Effector CD8-positive, alpha-beta T cell (primary cell): ENCODE measurements around the gene AQP6.
"Not testable (repeated sequence)": the region's sequence is repeated elsewhere in the genome, so short reads cannot be mapped to it uniquely, and the experiment has no call there.

Experiments used
- DNase-seq: peaks from one replicate; lab custom pipeline; 2025; lab: John Stamatoyannopoulos, UW

AQP6 gene

DNA sequence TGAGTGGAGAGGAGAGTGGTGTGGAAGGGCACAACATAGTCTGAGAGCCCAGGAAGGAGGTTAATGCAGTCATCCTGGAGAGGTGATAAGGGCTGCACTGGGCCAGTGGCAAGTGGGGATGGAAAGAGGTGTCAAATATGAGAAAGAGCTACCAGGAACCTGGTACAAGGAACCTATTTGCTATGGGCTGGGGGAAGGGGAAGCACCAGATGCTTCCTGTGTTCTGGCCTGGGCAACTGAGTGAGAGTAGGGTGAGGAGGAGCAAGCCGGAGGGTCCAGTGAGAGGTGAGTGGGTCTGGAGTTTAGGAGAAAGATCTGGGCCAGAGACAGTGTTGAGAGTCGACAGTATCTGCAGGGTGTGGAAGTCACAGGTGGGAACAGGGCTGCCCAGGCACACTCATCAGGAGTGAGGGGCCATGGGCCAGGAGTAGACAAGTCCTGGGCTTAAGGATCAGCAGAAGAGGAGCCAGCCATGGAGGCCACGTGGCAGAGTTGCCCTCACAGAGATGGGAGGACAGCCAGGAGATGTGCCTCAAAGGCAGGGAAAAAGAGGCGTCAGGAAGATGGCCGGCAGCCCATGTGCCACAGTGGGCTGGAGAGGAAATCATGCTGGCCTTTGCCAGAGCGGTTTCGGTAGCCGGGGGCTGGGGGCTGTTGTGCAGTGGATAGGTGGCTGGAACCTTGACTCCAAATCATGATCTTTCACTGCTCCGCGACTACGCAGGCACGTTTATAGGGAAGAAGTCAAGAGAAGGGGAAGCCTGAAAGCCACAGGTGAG, 2.9 kb upstream of the AQP6 start:
- DNase-seq, result no peak

DNA sequence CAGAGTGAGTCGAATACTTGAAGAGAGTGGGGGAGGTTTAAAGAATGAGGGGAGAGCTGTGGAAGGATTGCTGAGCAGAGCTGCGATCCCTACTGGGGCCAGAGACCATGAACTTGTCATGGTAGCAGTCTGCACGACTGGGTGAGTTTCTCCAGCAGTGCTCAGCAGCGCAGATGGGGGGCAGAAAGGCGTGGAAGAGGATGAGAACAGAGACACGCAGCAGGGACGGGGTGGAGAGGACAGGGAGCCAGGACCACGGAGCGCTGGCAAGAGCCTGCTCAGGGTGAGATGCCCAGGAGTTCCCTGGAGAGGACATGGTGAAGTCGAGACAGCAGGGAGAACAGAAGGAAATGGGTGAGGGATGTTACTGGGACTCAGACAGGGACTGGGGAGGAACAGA, 2.1 kb upstream of the AQP6 start:
- no peak for DNase-seq

DNA sequence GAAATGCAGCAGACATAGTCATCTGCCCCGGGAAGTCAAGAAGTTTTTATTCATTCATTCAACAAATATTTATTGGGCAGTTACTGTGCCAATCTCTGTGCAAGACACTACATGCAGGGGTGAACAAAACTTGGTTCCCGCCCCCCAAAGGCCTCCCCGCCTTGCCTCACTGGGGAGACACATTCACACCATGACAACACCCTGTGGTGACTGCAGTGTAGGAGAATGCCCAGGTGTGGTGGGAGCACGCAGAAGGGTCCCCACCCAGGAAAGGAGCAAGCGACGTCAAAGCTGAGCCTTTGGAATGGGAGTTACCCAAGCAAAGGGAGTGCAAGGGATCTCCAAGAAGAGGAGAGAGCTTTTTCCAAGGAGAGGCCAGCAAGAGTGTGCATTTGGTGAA, 1.6 kb upstream of the AQP6 start:
- no peak for DNase-seq

DNA sequence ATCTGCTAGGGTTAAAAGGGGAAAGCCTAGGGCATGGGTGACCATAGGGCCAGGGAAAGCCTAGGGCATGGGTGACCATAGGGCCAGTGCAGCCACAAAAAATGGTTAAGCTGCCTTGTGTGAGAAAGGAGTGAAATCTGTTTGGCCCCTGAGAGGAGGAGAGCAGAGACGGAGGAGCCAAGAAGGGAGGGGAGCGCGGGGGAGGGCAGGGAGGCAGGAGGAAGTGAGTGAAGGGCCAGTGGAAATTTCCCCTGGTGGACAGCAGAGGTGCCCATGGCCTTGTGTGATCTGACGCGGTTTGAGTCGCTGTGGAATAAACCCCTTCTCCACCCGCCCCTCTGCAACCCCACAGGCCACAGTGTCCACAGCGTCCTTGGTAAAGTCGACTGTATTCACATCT, 618 bp upstream of the AQP6 start:
- no peak for DNase-seq

DNA sequence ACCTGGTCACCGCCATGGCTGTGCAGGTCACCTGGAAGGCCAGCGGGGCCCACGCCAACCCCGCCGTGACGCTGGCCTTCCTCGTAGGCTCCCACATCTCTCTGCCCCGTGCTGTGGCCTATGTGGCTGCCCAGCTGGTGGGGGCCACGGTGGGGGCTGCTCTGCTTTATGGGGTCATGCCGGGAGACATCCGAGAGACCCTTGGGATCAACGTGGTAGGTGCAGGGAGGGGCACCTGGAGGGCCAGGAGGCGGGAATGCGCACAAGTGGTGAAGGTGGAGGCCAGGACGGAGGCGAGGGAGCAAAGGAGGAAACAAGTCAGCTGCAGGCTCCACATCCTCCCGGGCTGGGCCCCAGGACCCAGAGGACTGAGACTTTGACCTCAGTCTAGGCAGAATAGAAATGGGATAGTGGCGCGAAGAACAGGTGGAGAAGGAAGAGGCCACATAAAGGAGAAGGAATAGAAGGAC, 649 bp downstream of the AQP6 start:
- no peak for DNase-seq

DNA sequence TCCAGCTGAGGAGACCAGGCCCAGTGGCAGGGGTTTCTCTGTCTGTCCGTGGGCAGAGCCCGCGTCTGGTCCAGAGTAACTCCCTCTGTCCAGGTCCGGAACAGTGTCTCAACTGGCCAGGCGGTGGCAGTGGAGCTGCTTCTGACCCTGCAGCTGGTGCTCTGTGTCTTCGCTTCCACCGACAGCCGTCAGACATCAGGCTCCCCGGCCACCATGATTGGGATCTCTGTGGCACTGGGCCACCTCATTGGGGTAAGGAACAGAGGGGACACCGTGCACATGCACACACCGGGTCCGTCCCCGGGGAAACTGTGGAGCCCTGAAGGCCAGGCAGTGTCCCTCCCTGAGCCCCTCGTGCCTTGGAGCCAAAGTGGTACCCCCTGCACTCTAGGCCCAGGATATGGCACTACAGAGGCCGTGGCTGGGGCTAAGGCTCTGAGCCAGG, 1.5 kb downstream of the AQP6 start:
- DNase-seq, result no peak

DNA sequence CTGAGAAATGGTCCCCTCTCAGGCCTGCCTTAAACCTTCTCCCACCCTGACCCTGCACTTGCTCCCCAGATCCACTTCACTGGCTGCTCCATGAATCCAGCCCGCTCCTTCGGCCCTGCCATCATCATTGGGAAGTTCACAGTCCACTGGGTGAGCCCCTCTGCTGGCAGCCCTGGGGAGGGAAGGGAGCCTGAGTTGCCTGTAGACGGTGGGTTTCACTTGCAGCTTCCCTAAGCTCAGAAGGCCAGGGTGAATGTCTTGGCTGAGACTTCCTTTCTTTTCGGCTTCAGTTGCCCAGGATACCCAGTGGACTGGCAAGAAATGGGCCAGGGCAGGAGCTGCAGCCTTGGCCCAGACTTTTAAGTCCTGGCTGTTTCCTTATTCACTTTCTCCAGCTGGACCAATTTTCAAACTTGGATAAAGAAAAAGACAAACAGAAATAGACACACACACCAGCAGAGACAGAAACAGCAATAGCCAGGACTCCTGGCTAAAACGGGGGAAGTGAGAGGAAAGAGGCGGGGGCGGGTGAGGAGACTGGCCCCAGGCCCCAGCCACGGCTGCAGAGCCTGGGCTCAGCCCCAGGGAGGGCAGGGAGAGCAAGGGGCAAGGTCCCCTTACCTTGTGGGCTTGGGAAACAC, 2.0 kb downstream of the AQP6 start:
- DNase-seq, result no peak

DNA sequence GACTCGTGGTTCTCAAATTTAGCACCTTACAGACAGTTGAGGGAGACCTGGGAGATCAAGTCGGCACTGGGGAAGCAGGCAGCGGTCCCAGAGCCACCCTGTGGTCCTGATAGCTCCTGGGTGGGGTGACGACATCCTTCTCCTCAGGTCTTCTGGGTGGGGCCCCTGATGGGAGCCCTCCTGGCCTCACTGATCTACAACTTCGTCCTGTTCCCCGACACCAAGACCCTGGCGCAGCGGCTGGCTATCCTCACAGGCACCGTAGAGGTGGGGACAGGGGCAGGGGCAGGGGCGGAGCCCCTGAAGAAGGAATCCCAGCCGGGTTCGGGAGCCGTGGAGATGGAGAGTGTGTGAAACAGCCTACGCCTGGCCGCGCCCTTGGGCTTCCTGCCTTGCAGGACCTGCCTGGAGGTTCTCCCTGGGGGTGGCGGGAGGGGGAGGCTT, 2.6 kb downstream of the AQP6 start:
- no peak for DNase-seq

DNA sequence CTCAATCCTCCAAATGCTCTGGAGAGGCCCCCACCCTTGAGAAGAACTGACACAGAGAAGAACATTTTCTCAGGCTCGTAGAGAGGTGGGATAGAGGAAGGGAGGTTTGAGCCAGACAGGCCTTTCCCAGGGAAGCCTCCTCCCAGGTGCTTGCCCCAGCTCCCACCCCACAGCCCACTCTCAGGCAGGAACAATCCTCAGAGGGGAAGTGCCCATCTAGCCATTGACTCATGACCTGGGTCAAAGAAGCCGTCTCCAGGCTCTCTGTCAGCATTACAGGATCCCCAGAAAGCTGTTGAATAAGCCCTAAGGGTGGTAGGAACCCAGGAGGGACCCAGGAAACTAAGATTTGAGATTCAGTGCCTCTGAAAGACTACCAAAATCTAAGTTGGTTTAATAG, 3.8 kb downstream of the AQP6 start:
- DNase-seq, result no peak

DNA sequence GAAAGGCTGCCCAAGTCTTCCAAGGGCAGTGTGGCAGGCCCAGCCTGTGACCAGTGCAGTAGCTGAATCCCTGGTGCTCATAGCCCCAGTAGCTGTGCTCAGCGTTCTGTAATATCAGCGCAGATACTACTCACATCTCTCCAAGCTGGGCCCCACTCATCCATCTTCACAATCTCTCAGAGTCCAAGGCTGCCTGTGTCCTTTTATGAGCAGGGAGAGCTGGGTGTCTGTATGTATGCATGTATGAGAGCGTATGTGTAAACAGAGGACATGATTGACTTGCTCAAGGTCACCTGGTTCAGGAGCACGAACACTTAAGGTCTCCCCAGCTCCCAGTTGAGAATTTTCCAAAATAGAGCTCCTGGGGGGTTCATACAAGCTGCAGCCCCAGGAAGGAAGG, 5.4 kb downstream of the AQP6 start:
- no peak for DNase-seq

DNA sequence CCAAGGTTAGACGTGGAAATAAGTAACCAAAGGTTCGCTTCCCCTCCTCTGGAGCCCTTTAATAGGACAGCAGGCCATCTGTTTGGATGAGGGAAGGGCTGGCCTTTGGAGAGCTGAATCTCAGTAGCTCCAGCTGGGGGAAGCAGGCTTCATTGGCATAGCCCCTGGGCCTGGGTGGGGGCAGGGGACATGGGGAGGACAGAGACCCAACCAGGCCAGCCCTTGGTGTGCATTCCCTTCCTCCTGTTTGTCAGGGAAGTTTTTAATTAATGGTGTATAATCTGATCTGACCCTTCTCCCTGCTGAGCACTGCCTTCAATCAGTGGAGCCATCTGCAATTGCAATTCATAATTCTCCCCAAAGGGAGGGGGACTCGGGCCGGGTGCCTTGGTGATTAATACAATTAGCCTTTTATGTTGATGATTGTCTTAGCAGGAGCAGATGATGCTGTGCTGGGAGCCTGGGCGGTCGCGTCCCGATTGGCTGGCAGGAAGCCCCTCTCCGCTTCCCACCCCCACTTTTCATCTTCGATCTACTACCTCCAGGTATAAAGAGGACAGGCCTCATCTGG, 6.4 kb downstream of the AQP6 start:
- DNase-seq, result no peak

DNA sequence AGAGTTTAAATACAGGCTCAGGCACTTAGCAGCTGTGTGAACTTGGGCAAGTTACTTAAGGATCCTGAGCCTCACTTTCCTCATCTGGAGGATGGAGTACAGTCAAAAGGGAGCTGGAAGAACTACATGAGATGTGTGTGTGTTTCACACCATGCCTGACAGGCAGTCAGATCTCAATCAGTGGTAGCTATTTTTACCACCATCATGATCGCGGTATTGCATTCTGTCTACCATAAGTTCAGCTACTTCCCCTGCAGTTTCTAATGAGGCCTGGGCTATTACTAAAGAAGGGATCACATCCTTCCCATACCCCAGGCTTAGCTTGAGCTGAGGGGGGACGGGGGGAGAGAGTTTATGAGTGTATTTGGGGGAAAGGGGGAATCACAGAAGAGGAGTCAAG, 7.0 kb downstream of the AQP6 start:
- no peak for DNase-seq

DNA sequence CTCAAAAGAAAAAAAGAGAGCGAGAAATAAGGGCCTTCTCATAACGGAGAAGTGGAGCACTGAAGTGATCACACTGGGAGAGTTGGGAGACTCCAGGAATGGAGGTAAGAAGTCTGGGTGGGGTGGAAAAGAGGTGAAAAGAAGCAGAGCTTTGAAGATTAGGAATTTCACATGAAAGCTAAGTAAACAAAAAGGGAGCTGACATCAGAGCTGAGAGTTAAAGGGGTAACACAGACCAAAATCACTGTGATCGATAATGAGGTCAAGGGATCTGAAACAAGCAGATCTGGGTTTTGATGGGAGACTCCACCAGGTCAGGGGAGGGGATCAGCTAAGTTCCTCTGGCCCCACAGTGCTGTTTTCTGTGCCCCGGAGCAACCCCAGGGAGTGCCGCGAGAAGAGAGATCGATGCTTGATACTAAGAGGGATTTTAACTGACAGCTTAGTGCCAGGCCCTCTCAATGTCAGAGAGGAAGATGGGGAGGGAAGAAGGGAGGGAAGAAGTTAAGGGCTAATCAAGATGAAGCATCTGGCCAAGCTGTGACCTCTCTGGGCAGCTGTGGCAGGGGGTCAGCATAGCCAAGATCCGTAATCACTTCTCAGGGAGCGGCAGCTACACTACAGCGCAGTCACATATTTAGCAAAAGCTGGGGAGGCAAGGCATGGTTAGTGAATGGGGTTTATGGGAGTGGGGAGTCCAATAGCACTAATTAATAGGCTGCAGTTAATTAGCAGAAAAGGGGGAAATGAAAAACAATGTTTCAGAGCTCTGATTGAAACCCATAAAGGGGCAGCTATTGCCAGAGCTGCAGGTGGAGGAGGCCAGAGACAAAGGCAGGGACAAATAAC, 8.0 kb downstream of the AQP6 start:
- DNase-seq, result no peak

DNA sequence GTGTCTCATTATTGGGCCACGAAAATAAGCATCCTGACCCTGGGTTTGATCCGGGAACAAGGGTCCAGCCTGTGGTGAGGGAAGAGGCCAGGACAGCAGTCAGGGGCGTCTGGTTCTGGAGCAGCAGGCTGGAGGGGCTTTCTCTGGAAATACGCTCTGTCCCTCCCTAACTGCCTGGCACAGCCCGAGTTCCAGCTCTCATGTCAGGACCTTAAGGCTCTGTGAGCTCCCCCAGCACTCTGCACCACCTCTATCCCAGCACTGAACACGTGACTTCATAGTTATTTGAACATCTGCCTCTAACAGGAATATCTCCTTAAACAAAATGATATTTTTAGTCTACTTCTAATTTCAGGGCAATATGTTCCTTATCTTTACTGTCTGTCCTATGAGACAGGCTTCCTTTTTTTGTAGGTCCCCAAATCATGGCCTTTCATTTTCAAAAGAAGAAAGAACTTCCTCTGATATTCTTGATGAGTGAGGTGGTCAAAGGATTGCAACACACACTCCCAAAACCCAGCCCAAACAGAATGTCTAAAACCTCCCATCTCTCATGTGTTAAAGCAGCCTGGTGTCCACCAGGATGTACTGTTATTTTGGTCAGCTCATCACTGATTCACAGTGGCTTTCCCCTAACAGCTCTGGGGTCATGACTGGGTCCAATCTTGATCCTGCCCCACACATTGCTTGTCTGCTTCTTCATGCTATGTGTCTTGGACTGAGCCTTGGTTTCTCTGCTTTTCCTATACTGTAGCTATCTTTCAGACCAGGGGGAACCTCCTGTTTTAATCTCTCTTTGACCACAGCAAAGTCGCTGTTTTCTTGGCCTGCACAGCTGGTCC, 9.7 kb downstream of the AQP6 start:
- no peak for DNase-seq

DNA sequence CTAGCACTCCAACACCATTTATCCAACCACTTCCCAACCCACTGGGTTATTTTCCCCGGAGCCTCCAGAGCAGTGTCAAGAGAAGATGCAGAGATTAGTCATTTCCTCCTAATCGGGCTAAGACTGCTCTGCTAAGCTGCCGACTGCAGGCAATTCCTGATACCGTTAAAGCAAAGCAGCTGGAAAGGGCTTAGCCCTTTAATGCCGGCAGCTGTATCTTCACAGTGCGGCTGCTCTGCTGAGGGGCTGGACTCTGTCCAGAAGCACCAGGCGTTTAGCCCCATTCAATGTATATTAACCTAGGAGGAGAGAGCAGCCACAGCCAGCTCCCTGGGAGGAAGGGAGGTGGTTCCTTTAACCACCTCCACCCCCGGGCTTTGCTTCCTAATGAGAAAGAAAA, 11.1 kb downstream of the AQP6 start:
- no peak for DNase-seq

DNA sequence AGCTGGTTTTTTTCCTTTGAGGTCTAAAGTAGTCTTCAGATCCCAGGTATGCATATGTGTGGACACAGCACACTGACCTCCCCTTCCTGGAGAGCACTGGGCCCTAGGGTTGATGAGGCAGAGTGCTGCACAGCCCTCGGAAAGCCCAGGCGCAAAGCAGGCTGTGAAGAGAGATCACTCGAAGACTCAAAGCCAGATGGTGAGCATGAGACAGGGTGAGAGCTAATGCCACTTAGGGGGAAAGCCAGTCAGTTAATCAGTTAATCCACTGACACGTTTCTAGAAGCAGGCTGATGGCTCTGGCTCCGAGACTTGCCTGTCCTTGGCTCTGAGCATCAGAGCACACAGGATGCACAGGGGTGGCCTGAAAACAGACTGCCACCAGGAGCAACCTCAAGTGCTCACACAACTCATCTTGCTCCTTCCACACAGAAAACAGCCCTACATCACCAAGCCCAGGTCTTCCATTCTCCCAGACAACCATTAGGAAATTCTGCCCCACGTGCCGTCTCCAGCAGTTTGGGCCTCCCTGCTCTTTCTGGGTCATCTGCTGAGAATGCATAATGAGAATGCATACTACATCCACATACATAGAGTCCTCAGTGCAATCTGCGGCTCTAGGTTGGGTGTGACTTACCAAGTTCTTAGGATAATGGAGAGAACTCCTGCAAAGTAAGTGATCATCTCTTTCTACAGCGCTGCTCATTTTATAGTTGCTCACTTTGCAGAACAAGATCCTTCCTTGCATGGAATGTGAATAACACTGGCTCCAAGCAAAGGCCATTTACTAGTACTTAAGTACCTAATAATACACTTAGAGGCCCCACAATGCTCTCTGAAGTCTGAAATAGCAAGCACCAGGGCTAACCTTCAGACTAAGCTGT, 12.0 kb downstream of the AQP6 start:
- no peak for DNase-seq

DNA sequence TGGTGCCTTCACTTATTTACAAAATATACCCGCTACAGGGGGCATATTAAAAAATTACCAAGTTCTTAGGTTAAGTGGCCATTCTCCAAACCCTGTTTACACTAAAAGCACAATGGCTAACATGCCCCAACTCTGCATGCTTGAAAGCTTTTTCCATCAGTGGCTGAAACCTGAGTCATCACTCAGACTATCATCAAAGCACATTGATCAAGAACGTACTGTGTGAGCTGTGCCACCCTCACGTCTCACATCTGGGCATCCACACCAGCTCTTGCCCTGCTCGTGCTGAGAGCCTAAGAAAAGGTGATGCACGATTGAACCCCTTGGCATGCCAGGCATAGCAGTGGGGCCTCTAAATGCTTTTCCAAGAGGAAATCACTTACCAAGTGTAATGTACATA, 13.2 kb downstream of the AQP6 start:
- DNase-seq, result no peak

DNA sequence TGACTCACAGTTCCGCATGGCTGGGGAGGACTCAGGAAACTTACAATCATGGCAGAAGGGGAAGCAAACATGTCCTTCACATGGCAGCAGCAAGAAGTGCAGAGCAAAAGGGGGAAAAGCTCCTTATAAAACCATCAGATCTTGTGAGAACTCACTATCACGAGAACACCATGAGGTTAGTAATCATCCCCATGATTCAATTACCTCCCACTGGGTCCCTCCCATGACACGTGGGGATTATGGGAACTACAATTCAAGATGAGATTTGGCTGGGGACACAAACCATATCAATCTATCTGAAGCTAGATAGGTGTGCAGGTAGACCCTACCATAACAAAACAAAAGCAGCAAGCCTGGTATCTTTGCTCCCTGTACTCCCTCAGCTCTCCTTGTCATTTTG, 13.7 kb downstream of the AQP6 start:
- not testable (repeated sequence) for DNase-seq

DNA sequence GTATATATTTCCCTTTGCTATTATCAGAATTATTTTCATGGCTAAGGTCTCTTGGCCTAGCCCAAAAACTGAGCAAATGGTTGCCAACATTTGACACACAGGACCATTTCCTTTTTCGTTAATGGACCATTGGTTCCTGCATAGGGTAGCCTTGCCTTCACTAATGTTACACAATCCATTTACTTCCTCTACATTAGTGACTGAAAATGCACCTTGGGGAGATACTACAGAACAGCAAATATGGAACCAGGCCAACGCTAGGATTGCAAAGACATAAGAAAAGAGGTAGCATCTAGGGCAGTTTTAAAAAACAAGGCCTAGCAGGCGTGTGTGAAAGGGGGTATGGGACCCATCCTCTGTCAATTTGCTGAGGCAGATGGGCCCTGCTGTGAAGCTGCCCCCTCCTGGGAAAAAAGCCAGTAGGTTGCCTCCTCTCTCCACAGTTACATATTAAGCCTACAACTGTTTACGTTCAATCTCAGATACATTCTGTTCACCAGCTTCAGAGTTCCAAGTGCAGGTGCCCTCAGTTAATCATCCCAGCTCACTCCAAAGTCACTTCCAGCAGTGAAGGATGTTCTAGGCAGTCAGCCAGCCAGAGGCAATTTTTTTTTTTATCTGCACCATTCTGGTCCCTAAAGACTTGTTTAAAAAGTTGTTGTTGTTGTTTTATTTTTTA, 15.0 kb downstream of the AQP6 start:
- DNase-seq, result no peak

DNA sequence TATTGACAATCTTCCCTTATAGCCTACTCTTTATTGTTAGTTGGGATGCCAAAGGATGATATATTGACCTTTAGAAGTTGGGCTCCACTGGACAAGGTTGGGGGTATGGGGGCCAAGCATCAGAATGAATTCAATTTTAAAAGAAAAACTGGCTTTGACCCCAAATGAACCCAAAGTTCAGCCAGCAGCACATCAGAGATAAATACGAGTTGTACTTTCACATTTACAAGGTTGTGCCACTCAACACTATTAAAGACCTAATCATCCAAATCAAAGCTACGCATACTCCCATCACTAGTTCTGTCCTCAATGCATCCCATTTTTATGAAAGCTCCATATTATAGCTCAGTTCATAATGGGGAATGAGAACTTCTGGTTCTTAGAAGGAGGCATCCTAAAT, 16.7 kb downstream of the AQP6 start:
- not testable (repeated sequence) for DNase-seq
